OCI-M2 (cell line): ENCODE data around the gene VAMP4.
"Not testable (repeated sequence)": the region's sequence is repeated elsewhere in the genome, so short reads cannot be mapped to it uniquely, and the experiment has no call there.

Experiments
- DNase-seq: peaks from one replicate; lab custom pipeline; 2025; ENCODE audit not compliant: unreplicated experiment; lab: John Stamatoyannopoulos, UW

Gene VAMP4

DNA sequence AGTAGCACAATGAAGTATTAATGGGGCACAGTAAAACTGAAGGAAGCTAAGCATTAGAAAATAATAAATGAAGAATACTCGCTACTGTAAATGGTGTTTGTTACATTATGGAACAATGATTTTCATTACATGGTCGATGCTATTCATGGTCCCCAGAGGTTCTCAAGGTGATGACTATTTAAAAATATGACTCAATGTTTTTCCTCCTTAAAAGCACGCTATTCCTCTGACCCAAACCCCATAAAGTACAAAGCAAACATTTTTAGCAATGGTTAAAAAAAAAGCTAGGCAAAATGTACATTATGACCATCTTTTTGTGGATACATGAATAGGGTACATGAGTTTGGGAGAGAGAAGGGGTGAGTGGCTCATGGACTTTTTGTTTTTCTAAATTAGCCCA lies 34.3 kb downstream of the VAMP4 start:
- DNase-seq = no peak

- no peak for DNase-seq
Observed at GRCh38 chr1:171702598-171702997, 39.3 kb downstream of the VAMP4 start.

GRCh38 chr1:171699531-171699930 lies 42.3 kb downstream of the VAMP4 start:
- no peak for DNase-seq

- DNase-seq = not testable (repeated sequence)
Observed at GRCh38 chr1:171695772-171696171, 46.1 kb downstream of the VAMP4 start.

- DNase-seq = not testable (repeated sequence)
Observed at GRCh38 chr1:171693541-171693940, 48.3 kb downstream of the VAMP4 start.

DNA sequence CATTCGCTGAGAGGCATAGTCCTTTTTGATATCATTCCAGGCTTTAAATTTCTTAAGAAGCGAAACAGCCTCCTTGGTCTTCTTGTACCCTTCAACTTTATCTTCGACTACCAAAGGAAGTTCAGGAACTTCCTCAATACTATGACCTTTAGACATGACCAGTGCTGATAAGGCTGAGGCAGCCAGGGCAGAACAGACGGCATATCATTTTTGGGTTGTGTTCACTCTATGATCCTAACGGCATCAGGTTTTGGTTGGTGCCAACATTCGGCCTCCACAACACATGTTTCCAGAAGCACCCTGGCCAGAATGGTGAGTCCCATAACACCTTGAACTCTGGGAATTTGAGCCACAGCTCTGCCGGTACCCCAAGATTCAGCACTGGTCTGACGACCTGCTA lies 58.0 kb downstream of the VAMP4 start:
- DNase-seq = no peak

DNA sequence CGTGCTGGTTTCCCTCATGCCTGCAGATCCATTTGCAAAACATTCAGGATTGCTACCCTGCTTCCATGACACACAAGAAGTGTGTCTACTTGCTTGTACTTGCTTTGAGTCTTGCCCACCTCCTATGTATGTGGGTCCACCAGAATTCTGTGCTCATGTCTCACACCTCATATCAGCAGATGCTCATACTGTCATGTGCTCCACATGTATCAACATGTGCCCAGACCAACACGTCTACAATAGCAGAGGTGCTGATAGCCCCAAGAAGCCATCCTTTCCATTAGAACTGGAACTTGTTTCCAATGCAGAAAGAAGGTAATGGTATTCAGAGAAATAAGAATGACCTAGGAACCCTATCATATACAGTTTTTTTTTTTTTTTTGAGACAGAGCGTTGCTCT lies 61.5 kb downstream of the VAMP4 start:
- no peak for DNase-seq

GRCh38 chr1:171676823-171677222 lies 65.0 kb downstream of the VAMP4 start:
- DNase-seq = no peak

DNA sequence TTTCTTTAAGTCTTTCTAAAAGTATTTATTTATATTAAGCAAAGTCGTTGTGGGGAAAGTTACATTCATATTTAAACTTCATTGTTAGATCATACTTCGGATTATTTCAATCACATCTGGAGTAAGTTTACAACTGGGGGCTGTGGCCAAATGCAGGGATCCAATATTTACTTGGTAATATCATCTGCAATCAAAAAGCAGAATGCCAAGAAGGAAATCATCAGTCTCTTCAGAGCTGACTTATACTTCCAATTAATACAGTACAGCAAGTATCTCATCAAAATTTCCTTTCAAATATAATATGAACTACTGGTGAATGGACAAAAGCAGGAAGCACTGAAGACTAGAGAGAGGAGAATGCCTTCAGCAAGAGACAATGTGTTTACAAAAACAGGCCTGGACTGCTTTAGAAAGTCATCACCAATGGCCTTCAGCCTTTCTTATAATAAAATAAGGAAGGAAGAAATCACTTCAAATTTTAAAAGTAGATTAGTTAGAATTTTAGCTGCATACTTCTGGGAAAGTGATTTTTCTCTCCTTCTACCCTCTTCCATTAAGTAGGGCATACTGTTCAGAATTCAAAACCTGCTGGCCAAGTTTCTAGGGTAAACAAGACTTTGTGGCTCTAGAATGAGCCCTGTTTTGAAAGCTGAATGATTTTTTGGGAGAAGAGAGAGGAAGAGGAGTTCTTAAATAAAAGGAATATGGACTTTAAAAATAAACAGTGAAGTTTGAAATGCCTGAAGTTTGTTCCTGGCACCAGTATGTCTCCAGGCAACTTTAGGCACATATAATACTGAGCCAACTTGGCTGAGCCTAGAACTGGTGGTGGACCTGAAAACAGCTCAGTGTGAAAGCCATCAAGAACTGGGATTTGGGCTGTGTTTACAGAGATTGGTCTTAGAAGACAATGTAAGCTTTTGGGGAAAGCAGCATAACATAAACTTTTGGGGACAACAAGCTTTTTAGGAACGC lies 67.1 kb downstream of the VAMP4 start:
- DNase-seq = no peak

DNA sequence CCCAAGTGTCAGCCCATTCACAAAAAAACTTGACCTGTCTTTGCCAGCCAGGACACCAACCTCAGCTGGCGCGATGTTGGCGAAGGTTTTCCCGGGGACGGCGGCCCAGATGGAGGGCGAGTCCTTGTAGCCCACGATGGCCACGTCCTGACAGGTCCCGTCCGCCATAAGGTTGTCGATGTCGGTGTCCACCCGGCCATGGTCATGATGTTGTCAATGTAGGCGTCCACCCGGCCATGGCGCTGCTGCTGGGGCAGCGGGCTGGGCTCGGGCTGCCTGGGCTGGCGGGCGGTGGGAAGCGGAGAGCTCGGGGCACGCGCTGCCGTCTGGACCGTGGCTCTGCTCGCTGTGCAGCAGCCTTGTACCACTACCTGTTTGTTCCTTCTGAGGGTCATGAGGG lies 71.1 kb downstream of the VAMP4 start:
- DNase-seq = no peak

DNA sequence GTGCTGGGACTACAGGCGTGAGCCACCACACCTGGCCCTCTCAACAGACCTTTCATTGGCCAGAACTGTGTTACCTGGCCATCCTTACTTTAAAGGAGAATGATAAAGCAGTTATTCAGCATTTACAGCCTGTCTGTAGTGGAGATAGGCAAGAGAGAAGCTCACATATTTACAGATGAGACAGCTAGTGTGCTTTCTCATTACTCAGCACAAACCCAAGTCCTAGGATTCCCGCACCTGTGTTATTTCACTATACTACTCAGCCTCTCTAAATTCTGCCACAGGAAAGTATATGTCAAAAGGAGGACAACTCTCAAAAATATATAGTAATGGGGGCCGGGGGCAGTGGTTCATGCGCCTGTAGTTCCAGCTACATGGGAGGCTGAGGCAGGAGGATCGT lies 73.5 kb downstream of the VAMP4 start:
- no peak for DNase-seq

GRCh38 chr1:171666114-171666769 lies 75.6 kb downstream of the VAMP4 start:
- no peak for DNase-seq

GRCh38 chr1:171664976-171665375 lies 76.9 kb downstream of the VAMP4 start:
- DNase-seq = no peak

DNA sequence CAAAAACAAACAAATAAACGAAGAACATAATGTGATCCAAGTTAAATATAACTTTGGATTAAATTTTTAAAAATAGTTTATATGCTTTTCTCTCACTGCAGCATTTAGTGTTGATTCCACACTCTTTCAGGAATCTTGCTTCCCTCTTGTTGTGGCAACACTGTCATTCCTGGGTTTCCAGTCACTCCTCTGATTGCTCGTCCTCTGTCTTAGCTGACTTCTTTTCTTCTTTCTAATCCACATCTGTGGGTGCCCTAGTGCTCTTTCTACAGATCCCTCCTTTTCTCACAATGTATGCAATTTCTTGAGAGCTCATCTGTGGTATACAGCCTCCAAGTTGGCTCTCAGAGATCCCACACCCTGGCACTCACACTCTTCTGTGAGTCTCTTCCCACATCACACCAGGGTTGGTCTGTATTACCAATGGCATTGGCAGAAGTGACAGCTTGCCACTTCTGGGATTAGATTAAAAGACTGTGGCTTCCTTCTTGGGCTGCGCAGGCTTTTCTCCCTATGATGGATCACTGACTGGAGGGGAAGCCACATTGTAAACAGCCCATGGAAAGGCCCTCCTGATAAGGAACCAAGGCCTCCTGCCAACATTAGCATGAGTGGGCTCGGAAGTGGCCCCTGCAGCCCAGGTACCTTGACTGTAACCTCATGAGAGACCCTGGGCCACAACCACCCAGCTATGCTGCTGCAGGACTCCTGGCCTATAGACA lies 77.8 kb downstream of the VAMP4 start:
- DNase-seq = no peak

DNA sequence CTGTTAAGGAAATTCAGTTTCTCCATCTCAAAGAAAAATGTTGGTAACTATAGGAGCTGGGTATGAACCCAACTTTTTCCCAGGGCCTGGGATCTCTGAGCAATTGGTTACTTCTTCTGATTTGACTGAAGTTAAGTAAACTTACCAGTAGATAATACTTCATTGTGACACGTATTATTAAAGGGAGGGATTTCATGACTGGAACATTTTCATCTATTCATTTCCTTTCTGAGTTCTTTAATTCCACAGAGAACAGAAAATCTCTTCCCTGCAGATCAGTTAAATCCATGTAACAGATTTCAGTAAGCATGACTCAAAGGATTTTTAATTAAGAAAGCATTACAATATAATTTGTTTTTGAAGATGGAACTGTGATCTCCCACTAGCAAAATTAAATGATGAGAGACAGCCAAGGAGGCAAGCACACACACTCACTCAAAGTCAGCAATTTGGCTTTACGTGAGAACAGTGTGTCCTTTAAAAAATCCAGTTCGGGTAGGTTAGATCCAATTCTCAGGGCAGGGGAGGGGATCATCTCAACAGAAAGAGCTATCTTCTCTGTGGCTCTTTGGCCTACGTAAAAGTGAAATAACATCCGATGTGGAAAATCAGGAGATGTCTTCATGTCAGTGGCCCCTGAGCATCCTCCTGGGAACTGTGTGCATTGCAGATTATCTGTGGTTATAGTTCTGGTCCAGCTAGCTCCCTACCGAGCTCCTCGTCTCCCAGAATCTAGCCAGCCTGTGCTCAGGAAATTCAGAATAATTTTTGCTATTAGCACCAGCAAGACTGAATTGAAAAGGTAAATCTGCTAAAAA lies 78.6 kb downstream of the VAMP4 start:
- no peak for DNase-seq

DNA sequence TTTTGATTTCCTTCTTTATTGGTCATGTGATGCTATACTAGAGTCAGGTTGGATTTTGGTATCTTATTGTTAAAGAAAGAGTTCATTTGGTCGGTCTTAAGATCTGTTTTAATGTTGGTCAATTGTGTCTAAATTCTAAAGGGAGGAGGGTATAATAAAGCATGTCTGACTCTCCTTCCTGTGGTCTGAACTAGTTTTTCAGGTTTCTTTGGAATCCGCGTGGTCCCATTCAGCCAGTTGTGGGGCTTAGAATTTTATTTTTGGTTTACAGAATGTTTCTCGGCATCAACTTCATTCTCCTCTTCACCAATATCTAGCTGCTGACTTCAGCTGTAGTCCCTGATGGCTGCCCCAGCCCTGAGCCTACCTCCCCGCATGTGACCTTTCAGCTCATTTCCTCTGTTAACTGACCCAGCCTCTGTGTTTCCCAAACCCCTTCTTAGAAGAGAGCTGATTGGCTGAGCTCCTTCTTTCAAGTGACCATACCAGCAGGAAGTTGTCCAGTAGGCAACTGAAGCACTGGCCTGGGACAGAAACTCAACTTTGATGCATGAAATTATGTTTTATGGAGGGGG lies 80.7 kb downstream of the VAMP4 start:
- DNase-seq = no peak

- DNase-seq = not testable (repeated sequence)
Observed at GRCh38 chr1:171656206-171656605, 85.7 kb downstream of the VAMP4 start.

DNA sequence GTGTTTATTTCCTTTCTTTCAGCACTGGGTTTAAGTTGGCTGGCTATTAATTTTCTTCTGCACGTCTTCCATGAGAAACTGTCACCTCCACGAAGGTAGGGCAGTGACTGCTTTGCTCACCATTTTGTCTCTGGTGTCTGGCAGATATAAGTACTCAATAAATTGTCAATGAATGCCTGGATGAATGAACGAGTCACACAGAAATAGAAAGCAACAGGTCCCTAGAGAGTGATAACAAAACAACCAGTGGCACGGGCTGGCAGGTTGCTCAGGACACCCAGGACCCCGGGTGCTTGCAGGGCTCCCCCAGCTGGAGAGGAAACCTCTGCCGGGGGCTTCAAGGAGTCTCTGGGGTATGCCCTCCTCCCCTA lies 86.1 kb downstream of the VAMP4 start:
- DNase-seq = no peak

DNA sequence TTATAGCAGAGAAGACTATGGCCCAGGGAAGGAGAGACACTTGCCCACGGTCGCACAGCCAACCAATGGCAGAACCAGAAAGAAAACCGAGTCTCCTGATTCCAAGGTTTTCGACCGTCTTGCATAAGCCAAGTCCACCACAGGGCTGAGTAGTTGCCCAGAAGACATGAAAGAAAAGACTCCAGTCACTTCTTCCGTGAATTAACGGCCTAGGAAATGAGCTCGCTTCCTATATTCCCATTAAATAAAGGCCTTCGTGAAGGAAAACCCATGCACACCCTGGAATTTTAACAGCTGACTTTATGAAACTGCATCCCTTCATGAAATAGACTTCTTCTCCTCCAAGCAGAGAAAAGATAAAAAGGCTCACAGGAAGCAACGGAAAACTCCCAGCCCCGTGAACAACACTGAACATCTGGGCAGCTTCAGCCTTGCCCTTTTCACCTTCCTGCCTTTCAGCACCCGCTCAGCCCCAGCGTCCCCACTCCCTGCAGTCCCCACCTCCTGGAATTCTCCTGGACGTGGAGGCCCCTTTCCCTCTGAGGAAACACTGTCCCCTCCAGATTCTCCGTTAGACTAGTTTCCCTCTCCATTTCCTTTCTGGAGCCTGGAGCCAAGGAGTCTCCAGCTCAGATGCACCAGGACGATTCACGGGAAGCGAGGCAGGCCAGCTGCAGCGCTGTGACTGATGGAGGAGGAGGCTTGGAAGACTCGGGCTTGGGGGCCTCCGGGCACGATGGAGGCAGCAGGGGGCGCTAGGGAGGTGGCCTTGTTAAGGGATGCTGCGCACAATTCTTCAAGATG lies 86.7 kb downstream of the VAMP4 start:
- DNase-seq = no peak
